K562 (cell line): ENCODE measurements around the gene NEK1. TPM values are rescaled to one million over a fixed set of nuclear protein-coding genes. Genes with fewer than 3 reads are reported as not detected.

Experiments
- ATAC-seq: fragments of 200-7000 bp; cut with Tn5 transposase; 3 replicates; pipeline ENCODE4 v1.9.1; 2020; ENCODE audit warnings: moderate library complexity
- BruUV-seq: library from RNA; stranded (reverse); fragments of 400-500 nt; replicated peaks from 2 replicates; lab custom pipeline; 2021; lab: Mats Ljungman, UMichigan
- CTCF ChIA-PET: fragments of 300-600 bp; formaldehyde crosslinking; extraction: SDS; loops from one replicate; lab custom pipeline; 2021; ENCODE audit warnings: low intra/inter-chr PET ratio; lab: Yijun Ruan, JAX
- POLR2A ChIA-PET: fragments of 300-600, 350-650 bp; sonication (Branson Sonifier 250); formaldehyde crosslinking; extraction: SDS; loops from one replicate; lab custom pipeline; 2021; ENCODE audit warnings: antibody characterized with exemption, inconsistent platforms; lab: Yijun Ruan, JAX
- DNase-seq, 4 experiments: peaks; one replicate each; pipeline versions ENCODE4 v3.0.0 to v3.0.0-alpha.2; 2011 to 2018; ENCODE audit warnings: low spot score in 3 of 4, mixed read lengths in 3 of 4; ENCODE audit errors: extremely low read depth in 1 of 4
- FAIRE-seq: peaks from 2 replicates; lab custom pipeline; 2011; peaks lifted over from hg19 to GRCh38; lab: Jason Lieb, UNC
- H2AFZ ChIP-seq: 2 replicates; pipeline ENCODE4 v1.6.0; 2011; ENCODE audit warnings: low read depth, low read length, control low read depth, inconsistent platforms
- H3K27ac ChIP-seq: fragments of 200-600 bp; 3 replicates; pipeline ENCODE4 v1.8.0; 2011; ENCODE audit warnings: low read depth, mild to moderate bottlenecking, control low read depth, inconsistent platforms, low read length, moderate library complexity, mixed read lengths; ENCODE audit errors: extremely low read depth
- H3K27me3 ChIP-seq, 2 experiments: fragments of 300-600 bp in 1 of 2; 2 replicates in 1 of 2; 3 replicates in 1 of 2; pipeline versions ENCODE4 v1.6.0 to v1.8.0; 2011; ENCODE audit warnings: inconsistent platforms in 2 of 2, low read length in 2 of 2, mild to moderate bottlenecking in 1 of 2, mixed read lengths in 1 of 2, moderate library complexity in 1 of 2; ENCODE audit not compliant: control insufficient read depth in 2 of 2, insufficient read depth in 2 of 2
- H3K36me3 ChIP-seq: fragments of 300-600 bp; 3 replicates; pipeline ENCODE4 v1.8.0; 2011; ENCODE audit warnings: mild to moderate bottlenecking, low read length, inconsistent platforms; ENCODE audit not compliant: control insufficient read depth, insufficient read depth
- H3K4me1 ChIP-seq, 2 experiments: fragments of 200-600 bp in 1 of 2; replicated peaks in 1 of 2; 2 replicates in 1 of 2; 3 replicates in 1 of 2; pipeline versions ENCODE4 v1.5.1 to v1.8.0; 2011; ENCODE audit warnings: inconsistent platforms in 2 of 2, low read length in 2 of 2, mild to moderate bottlenecking in 1 of 2, mixed read lengths in 1 of 2, moderate library complexity in 1 of 2; ENCODE audit not compliant: control insufficient read depth in 2 of 2, insufficient read depth in 2 of 2
- H3K4me2 ChIP-seq: 2 replicates; pipeline ENCODE4 v1.6.1; 2011; ENCODE audit warnings: low read length, control low read depth, inconsistent platforms, mixed read lengths; ENCODE audit not compliant: insufficient read depth
- H3K4me3 ChIP-seq: fragments of 200-600 bp; sonication (generic), shearing (Covaris generic); 2 replicates; pipeline ENCODE4 v1.5.1; 2016; ENCODE audit warnings: control low read depth, inconsistent platforms
- H3K79me2 ChIP-seq: fragments of 200-600 bp; 3 replicates; pipeline ENCODE4 v1.8.0; 2011; ENCODE audit warnings: low read length, inconsistent platforms; ENCODE audit not compliant: control insufficient read depth, insufficient read depth
- H3K9ac ChIP-seq, 2 experiments: 2 replicates each; pipeline versions ENCODE4 v1.6.0 to v1.6.1; 2011; ENCODE audit warnings: low read depth in 2 of 2, low read length in 2 of 2, control low read depth in 1 of 2, inconsistent platforms in 1 of 2, mild to moderate bottlenecking in 1 of 2, mixed read lengths in 1 of 2; ENCODE audit not compliant: insufficient read depth in 1 of 2
- H3K9me1 ChIP-seq: one replicate; pipeline ENCODE4 v1.6.0; 2011; ENCODE audit warnings: inconsistent platforms, mild to moderate bottlenecking, low read length, moderate library complexity; ENCODE audit not compliant: control insufficient read depth, insufficient read depth
- H3K9me3 ChIP-seq: replicated peaks from 2 replicates; pipeline ENCODE4 v1.5.1; 2011; ENCODE audit warnings: low read depth, low read length, inconsistent platforms; ENCODE audit not compliant: control insufficient read depth, insufficient read depth
- H4K20me1 ChIP-seq: replicated peaks from 2 replicates; pipeline ENCODE4 v1.6.1; 2011; ENCODE audit warnings: low read length, inconsistent platforms, mixed read lengths; ENCODE audit not compliant: control insufficient read depth, insufficient read depth
- HDAC6 ChIP-seq: IDR thresholded peaks from 2 replicates; pipeline ENCODE4 v1.6.1; 2012; ENCODE audit warnings: low read depth, mild to moderate bottlenecking, control low read depth, inconsistent platforms, low read length, moderate library complexity
- HMGN3 ChIP-seq: IDR thresholded peaks from 2 replicates; pipeline ENCODE4 v1.6.1; 2011; ENCODE audit warnings: borderline replicate concordance, low read depth, mild to moderate bottlenecking, mixed read lengths, low read length; ENCODE audit not compliant: insufficient read length; ENCODE audit errors: extremely low read depth
- RAD51 ChIP-seq: fragments of 450-650 bp; IDR thresholded peaks from 2 replicates; pipeline ENCODE4 v1.7.1; 2016; ENCODE audit warnings: low read depth, mild to moderate bottlenecking, borderline replicate concordance
- SIN3A ChIP-seq, 2 experiments: fragments of 150-350 bp in 1 of 2; IDR thresholded peaks; 2 replicates each; pipeline ENCODE4 v1.6.1; 2011 to 2016; ENCODE audit warnings: borderline replicate concordance in 2 of 2, low read depth in 2 of 2, low read length in 2 of 2, mild to moderate bottlenecking in 2 of 2, moderate library complexity in 2 of 2; ENCODE audit not compliant: control insufficient read depth in 1 of 2
- SLC30A9 ChIP-seq: fragments of 250-450 bp; sonication (Bioruptor Pico); IDR thresholded peaks from 2 replicates; pipeline ENCODE4 v1.8.0; 2022; ENCODE audit warnings: mild to moderate bottlenecking, moderate library complexity
- TBL1XR1 ChIP-seq, 2 experiments: IDR thresholded peaks; 2 replicates each; pipeline ENCODE4 v1.6.1; 2012; ENCODE audit warnings: improper control_type of control experiment in 2 of 2, low read length in 2 of 2, mild to moderate bottlenecking in 1 of 2
- TCFL5 ChIP-seq: fragments of 250-450 bp; sonication (Bioruptor Pico); conservative IDR thresholded peaks from 2 replicates; pipeline ENCODE4 v1.6.1; 2021; ENCODE audit warnings: mild to moderate bottlenecking, moderate library complexity, matching md5 sums
- ZNF76 ChIP-seq: fragments of 250-450 bp; sonication (Bioruptor Pico); IDR thresholded peaks from 2 replicates; pipeline ENCODE4 v1.4.0; 2020; ENCODE audit warnings: mild to moderate bottlenecking, moderate library complexity, borderline replicate concordance
- ZNF766 ChIP-seq: fragments of 200-800 bp; sonication (Bioruptor generic); conservative IDR thresholded peaks from 2 replicates; pipeline ENCODE4 v1.6.1; 2016; ENCODE audit warnings: missing genetic modification characterization, missing compliant biosample characterization
- in situ Hi-C: fragments of 300-500 bp; cut with MboI; formaldehyde crosslinking; loops from 4 replicates; pipeline ENCODE4 v1.15.0; 2018; ENCODE audit warnings: inconsistent platforms, mixed read lengths
- intact Hi-C: fragments of 100-400 bp; cut with micrococcal nuclease; formaldehyde crosslinking; loops from 2 replicates; pipeline ENCODE4 v1.14.2; 2022
- polyA plus RNA-seq, 8 experiments: library from polyadenylated mRNA; depleted of rRNA in 4 of 8; stranded (reverse) in 5 of 8; unstranded in 3 of 8; fragments of >200 nt; fragmentation: Nextera tagmentation in 2 of 8; fragmentation: Illumina TruSeq in 1 of 8; extraction: Ambion mirVana in 2 of 8; extraction: Trizol in 1 of 8; gene quantifications; 2 replicates each; pipeline versions ENCODE4 v1.2.1 to v1.2.3, GENCODE V29; 2011 to 2014; ENCODE audit warnings: inconsistent platforms in 1 of 8, missing spikeins in 1 of 8
- total RNA-seq, 7 experiments: library from RNA; depleted of rRNA in 6 of 7; stranded (reverse); fragments of >200 nt in 6 of 7; fragmentation: Illumina TruSeq in 2 of 7; extraction: Trizol in 2 of 7; gene quantifications; 2 replicates each; pipeline versions ENCODE4 v1.2.1 to v1.2.3, GENCODE V29; 2011 to 2021; ENCODE audit warnings: low replicate concordance in 1 of 7
- TF ChIP-seq, protein P1 (sequence below): fragments of 450-650 bp; IDR thresholded peaks from 2 replicates; pipeline ENCODE4 v1.6.1; 2014; ENCODE audit warnings: low read depth, mild to moderate bottlenecking, moderate library complexity, borderline replicate concordance
- TF ChIP-seq, protein P2 (sequence below): fragments of 450-650 bp; IDR thresholded peaks from 2 replicates; pipeline ENCODE4 v1.6.1; 2016
- TF ChIP-seq, protein P3 (sequence below): fragments of 250-450 bp; sonication (Bioruptor Pico); IDR thresholded peaks from 2 replicates; pipeline ENCODE4 v1.5.0; 2021
- TF ChIP-seq, protein P4 (sequence below): fragments of 250-450 bp; sonication (Bioruptor Pico); IDR thresholded peaks from 2 replicates; pipeline ENCODE4 v1.5.0; 2021; ENCODE audit warnings: mild to moderate bottlenecking, moderate library complexity

NEK1 gene
- total and polyA plus RNA-seq, 9 of the 15 experiments (the other 6 are each of a cell fraction or from before 2014, with no cell fraction given): 6.2 to 15.7 (median 10.3) TPM

DNA sequence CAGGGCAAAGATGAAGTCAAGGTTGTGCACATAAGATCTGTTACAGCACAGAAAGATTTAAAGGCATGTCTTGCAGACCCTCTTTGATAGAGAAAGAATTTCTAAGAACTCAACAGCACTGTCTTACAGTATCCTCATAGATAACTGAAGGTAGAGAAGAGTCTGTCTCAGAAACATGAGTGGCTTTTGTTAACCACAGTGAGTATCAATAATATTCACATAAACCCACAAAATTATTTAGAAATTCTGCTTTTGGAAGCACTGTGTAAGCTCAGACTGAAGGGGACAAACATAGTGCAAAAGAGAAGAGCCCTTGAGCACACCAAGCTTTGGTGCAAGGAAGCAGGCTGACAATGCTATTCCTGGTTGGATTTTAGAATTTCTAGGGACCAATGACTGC lies 175.6 kb downstream of the NEK1 start:
- Histone ChIP-seq H3K9me3 (no peaks in the 10 kb centered on the region), H3K9me1 (no peaks in the 10 kb centered on the region), H3K27me3 (no peaks in the 10 kb centered on the region), H2AFZ (no peak overlapping the region), H3K36me3 (no peaks in the 10 kb centered on the region), H3K4me2 (no peak overlapping the region), H3K9ac (no peak overlapping the region), H3K27ac (no peak overlapping the region), H3K79me2 (no peaks in the 10 kb centered on the region), H4K20me1 (no peaks in the 10 kb centered on the region), H3K4me1 (no peaks in the 10 kb centered on the region), H3K4me3 (no peak overlapping the region)
- intact Hi-C loops: no loop called here
- FAIRE-seq: no peak
- no TSS peak for BruUV-seq
- DNase-seq: no peak
- ChIA-PET CTCF (no interaction called here), POLR2A (no interaction called here)
- in situ Hi-C loops: no loop called here
- no peak for TF ChIP-seq ZNF766 (CRISPR knock-in tag)
- TF ChIP-seq TBL1XR1 (IDR thresholded peaks at IDR 0.05; ENCODE audit: low read length in 2 of 2): no peak
- TF ChIP-seq, protein P1, sequence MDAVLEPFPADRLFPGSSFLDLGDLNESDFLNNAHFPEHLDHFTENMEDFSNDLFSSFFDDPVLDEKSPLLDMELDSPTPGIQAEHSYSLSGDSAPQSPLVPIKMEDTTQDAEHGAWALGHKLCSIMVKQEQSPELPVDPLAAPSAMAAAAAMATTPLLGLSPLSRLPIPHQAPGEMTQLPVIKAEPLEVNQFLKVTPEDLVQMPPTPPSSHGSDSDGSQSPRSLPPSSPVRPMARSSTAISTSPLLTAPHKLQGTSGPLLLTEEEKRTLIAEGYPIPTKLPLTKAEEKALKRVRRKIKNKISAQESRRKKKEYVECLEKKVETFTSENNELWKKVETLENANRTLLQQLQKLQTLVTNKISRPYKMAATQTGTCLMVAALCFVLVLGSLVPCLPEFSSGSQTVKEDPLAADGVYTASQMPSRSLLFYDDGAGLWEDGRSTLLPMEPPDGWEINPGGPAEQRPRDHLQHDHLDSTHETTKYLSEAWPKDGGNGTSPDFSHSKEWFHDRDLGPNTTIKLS: no peak
- TF ChIP-seq, protein P2, sequence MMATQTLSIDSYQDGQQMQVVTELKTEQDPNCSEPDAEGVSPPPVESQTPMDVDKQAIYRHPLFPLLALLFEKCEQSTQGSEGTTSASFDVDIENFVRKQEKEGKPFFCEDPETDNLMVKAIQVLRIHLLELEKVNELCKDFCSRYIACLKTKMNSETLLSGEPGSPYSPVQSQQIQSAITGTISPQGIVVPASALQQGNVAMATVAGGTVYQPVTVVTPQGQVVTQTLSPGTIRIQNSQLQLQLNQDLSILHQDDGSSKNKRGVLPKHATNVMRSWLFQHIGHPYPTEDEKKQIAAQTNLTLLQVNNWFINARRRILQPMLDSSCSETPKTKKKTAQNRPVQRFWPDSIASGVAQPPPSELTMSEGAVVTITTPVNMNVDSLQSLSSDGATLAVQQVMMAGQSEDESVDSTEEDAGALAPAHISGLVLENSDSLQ: no peak
- TF ChIP-seq HMGN3: no peak
- TF ChIP-seq SIN3A (IDR thresholded peaks at IDR 0.05; ENCODE audit: borderline replicate concordance in 2 of 2, control insufficient read depth in 1 of 2, low read depth in 2 of 2, low read length in 2 of 2): no peak
- TF ChIP-seq, protein P3, sequence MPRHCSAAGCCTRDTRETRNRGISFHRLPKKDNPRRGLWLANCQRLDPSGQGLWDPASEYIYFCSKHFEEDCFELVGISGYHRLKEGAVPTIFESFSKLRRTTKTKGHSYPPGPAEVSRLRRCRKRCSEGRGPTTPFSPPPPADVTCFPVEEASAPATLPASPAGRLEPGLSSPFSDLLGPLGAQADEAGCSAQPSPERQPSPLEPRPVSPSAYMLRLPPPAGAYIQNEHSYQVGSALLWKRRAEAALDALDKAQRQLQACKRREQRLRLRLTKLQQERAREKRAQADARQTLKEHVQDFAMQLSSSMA: no peak
- no peak for TF ChIP-seq TCFL5 (CRISPR knock-in tag)
- TF ChIP-seq RAD51: no peak
- TF ChIP-seq, protein P4, sequence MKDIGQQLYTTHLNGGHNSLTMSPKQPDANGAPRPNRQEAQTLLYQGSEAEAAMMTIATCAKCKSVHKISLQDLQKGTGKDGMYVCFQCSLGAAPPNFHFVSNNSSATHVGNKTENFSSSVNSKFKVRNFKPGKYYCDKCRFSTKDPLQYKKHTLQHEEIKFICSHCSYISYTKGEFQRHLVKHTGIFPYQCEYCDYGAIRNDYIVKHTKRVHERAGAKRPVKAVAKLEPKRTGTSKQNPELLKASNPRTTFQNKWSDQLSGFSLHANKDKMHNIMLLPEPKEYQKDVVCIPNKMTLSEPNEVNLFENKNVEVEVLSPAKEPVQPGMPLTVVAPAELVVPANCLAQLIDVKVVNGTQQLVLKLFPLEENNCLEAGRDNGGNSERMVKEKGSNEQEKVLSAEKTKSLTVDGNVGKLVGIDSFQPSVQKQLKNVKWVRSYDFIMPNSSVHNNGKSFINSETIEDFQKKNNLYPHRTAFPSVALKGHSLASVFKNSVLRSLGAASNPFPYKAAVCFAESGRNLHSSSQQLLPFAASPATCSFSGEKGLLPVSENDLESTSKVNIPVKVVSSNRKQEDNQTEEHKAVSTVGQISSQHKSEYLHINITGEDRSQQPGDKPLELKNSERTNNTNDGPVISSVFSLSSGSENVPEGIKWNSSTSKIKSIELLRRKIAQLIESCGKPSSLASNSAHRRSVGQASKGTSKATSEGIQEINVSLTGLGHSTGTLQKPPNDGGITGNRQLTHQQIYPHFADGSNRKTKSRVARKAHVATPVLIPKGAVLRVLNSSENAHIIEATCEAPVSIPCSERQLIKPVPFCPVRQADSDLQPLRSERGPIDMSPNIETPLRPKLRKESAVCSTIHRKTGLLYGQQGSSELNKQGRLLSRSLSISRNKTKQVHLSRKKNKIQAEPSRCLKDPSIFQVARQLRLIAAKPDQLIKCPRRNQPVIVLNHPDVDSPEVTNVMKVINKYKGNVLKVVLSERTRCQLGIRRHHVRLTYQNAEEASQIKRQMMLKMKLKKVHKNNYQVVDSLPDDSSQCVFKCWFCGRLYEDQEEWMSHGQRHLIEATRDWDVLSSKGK: no peak
- no peak for TF ChIP-seq HDAC6
- no peak for TF ChIP-seq SLC30A9 (CRISPR knock-in tag)
- TF ChIP-seq ZNF76 (CRISPR knock-in tag): no peak
- ATAC-seq: no peak
